Measurements from ENCODE around the gene ARF4.
A peak's percentile ranks its signal among the peaks of the same experiment; 100 is the strongest.
"Not testable (repeated sequence)": the region's sequence is repeated elsewhere in the genome, so short reads cannot be mapped to it uniquely, and the experiment has no call there.

The ARF4 gene

DNA sequence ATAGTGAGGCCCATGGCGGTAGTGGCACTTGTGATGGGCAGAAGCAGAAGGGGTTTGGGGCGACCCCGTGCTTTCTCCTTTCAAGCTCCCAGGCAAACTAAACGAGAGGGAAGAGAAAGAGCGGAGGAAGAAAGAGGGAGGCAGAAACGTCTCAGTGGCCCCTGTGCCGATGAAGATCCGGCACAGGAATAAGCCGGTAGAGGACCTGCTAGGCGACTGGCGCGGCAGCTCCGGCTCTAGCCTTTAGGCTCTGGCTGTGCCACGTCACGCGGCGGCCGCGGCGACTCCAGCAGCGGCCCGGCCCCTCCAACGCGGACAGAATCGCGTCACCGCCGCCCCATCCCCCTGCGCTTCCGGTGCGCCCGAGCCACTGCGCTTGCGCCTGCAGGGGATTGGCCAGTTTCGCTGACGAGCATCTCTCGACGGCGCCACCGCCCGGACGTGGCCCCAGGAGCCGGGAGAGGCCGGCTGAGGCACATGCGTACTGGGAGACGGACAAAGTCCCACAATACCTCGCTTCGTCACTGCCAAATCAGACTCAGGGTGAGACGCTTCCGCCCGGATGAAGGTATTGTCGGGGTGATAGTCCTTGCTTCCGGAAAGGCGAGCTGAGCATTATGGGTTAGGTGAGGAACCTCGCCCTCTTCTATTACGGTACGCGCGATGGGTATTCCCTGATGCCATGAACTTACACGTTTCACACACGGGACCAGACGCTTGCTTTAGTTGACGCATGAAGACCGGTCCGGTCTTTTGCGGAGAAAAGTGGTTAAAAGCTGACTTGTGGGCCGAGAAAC, at the start of gene ARF4:
TSS of gene ARF4 (minus strand) at position 218 of the 797 bp plus-strand sequence. CDS start at position 14, 204 bp downstream.
- no peaks in the 10 kb centered on the region for H3K27me3 Mint-ChIP-seq
- peak within 1 kb of the TSS; percentile 100 for H3K27ac Mint-ChIP-seq
- H3K9me3 Mint-ChIP-seq (ENCODE audit: low read depth) = no peaks in the 10 kb centered on the region
- peaks cover 42% of the 10 kb centered on the region for H3K4me1 Mint-ChIP-seq (ENCODE audit: low read depth)
- H3K4me3 Mint-ChIP-seq = peak within 1 kb of the TSS; percentile 99
- peaks cover 6% of the 10 kb centered on the region for H3K36me3 Mint-ChIP-seq

DNA sequence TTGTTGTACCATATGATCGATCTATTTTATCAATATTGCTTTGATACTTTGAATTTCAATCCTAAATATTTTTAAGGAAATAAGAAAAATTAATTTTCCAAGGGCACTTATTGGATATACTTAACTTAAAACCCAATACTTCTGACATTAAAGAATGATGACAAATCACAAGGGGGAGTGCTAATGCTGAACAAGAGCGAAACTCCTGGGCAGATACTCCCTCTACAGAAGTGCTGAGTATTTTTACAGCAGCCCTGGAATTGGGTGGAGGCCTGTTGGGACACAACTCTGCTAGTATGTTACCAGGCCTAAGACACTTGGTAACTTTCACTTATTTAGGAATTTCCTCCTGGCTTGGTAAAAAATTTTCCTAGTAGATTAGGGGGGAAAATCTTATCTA, 49.6 kb upstream of the ARF4 start:
- peaks cover 7% of the 10 kb centered on the region for H3K9me3 Mint-ChIP-seq (ENCODE audit: low read depth)
- H3K4me1 Mint-ChIP-seq (ENCODE audit: low read depth) = peaks cover 13% of the 10 kb centered on the region
- no peaks in the 10 kb centered on the region for H3K27me3 Mint-ChIP-seq
- no peak overlapping the region for H3K4me3 Mint-ChIP-seq
- peak overlapping the region; percentile 56 for H3K27ac Mint-ChIP-seq
- peaks cover 27% of the 10 kb centered on the region for H3K36me3 Mint-ChIP-seq

DNA sequence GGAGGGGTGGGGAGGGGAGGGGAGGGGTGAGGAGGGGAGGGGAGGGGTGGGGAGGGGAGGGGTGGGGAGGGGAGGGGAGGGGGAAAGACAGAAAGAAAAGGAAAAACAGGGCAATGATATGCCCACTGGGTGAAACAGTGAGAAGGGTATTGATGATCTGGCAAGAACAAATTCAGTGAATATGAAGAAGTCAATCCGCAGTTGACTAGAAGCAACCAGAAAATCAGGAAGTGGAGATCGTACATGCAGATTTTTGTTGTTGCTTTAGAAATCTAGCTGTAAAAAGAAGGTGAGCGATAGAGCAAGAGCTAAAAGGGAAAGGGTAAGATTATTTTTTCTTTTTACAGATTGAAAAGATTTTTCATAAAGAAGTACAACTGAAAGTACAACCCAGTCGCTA, 47.6 kb upstream of the ARF4 start:
- Mint-ChIP-seq H3K9me3 (ENCODE audit: low read depth) (peaks cover 7% of the 10 kb centered on the region), H3K36me3 (peaks cover 23% of the 10 kb centered on the region), H3K4me3 (no peak overlapping the region), H3K27me3 (no peaks in the 10 kb centered on the region), H3K27ac (no peak overlapping the region), H3K4me1 (ENCODE audit: low read depth) (peaks cover 13% of the 10 kb centered on the region)

DNA sequence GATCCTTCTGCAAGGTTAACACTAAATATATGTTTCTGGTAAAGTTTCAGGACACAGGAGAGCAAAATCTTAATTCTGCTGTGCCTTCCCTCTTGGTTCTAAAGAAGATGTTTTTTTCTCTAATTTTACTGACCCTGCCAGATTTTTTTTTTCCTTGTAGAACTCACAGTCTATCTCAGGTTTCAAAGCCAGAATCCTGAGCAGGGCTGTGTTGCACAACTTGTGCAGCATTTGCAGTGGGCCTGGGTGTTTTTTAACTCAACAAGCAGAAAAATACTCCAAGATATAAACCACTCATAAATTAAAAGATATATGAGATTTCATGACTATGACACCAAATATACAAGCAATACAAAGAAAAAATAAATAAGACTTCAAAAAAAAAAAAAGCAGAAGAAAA, 40.2 kb upstream of the ARF4 start:
- Mint-ChIP-seq H3K27me3 (no peaks in the 10 kb centered on the region), H3K36me3 (peaks cover 10% of the 10 kb centered on the region), H3K4me1 (ENCODE audit: low read depth) (no peaks in the 10 kb centered on the region), H3K9me3 (ENCODE audit: low read depth) (no peaks in the 10 kb centered on the region), H3K4me3 (no peak overlapping the region), H3K27ac (peak overlapping the region; percentile 38)

DNA sequence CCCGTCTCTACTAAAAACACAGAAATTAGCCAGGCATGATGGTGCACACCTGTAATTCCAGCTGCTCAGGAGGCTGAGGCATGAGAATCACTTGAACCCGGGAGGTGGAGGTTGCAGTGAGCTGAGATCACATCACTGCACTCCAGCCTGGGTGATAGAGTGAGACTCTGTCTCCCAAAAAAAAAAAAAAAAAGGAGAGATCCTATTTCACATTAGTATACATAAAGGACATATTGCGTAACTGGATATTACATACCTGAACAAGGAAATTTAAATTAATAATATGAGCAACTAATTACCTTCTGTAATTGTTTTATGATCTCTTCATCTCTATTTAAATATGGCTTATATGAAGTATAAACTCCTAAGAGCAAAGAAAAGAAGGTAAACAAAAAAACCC, 37.1 kb upstream of the ARF4 start:
- H3K9me3 Mint-ChIP-seq (ENCODE audit: low read depth) = not testable (repeated sequence)

DNA sequence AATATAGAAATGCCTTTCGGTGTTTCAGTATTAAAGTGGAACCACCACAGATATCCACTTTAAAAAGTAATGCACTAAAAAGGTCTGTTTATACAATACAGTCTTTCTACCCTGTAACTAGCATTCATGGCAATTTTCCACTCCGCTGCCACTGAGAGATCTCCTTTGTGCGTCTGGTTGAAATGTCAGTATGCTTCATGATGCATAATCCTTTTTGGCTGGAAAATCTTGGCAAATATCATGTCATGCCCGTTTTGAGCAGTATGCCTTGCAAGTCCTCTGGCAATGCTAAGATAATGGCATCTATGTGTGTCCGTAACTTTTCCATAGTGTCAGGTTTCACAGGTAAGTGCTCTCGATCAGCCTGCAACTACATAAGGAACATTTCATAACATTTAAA, 30.8 kb upstream of the ARF4 start:
- H3K4me3 Mint-ChIP-seq = no peak overlapping the region
- H3K9me3 Mint-ChIP-seq (ENCODE audit: low read depth) = no peaks in the 10 kb centered on the region
- no peak overlapping the region for H3K27ac Mint-ChIP-seq
- peaks cover 8% of the 10 kb centered on the region for H3K36me3 Mint-ChIP-seq
- H3K27me3 Mint-ChIP-seq = no peaks in the 10 kb centered on the region
- no peaks in the 10 kb centered on the region for H3K4me1 Mint-ChIP-seq (ENCODE audit: low read depth)

More for the DNA sequence above, 37.1 kb upstream of the ARF4 start:
- H3K4me1 Mint-ChIP-seq (ENCODE audit: low read depth); H3K36me3 Mint-ChIP-seq; H3K4me3 Mint-ChIP-seq; H3K27me3 Mint-ChIP-seq; H3K27ac Mint-ChIP-seq: not testable (repeated sequence)

DNA sequence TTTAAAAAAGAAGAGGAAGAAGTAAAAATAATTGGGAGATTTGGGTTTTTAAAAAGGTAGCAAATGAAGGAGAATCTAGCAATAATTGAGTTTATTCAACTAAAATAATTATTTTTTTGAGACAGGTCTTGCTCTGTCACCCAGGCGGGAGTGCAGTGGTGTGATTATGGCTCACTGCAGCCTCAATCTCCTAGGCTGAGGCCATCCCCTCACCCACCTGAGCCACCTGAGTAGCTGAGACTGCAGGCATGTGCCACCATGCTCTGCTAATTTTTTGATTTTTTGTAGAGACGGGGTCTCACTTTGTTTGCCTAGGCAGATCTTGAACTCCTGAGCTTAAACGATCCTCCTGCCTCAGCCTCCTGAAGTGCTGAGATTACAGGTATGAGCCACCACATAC, 27.7 kb upstream of the ARF4 start:
- peaks cover 6% of the 10 kb centered on the region for H3K36me3 Mint-ChIP-seq
- H3K27ac Mint-ChIP-seq = peak overlapping the region; percentile 55
- H3K4me3 Mint-ChIP-seq = no peak overlapping the region
- H3K9me3 Mint-ChIP-seq (ENCODE audit: low read depth) = no peaks in the 10 kb centered on the region
- H3K4me1 Mint-ChIP-seq (ENCODE audit: low read depth) = no peaks in the 10 kb centered on the region
- H3K27me3 Mint-ChIP-seq = no peaks in the 10 kb centered on the region

DNA sequence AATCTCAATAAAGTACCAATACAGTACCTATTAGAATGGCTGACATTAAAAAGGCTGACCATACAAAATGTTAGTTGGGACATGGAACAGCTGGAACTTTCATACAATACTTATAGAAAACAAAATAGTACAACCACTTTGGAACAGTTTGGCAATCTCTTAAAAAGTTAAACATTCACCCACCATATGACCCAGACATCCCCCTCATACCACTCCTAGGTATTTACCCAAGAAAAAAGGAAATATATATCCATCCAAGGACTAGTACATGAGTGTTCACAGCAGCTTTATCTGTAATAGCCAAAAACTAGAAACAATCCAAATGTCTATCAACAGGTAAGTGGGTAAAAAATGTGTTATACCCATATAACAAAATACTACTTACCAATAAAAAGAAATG, 25.2 kb upstream of the ARF4 start:
- Mint-ChIP-seq H3K27me3 (no peaks in the 10 kb centered on the region), H3K36me3 (peaks cover 6% of the 10 kb centered on the region), H3K27ac (no peak overlapping the region), H3K4me3 (no peak overlapping the region), H3K9me3 (ENCODE audit: low read depth) (no peaks in the 10 kb centered on the region), H3K4me1 (ENCODE audit: low read depth) (no peaks in the 10 kb centered on the region)

DNA sequence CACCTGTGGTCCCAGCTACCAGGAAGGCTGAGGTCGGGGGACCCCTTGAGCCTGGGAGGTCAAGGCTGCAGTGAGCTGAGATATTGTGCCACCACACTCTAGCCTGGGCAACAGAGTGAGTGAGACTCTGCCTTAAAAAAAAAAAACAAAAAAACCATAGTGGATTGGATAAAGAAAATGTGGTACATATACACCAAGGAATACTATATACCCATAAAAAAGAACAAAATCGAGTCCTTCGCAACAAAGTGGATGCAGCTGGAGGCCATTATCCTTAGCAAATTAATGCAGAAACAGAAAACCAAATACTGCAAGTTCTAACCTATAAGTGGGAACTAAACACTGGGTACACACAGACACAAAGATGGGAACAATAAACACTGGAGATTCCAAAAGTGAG, 20.6 kb upstream of the ARF4 start:
- Mint-ChIP-seq H3K9me3 (ENCODE audit: low read depth) (no peaks in the 10 kb centered on the region), H3K4me1 (ENCODE audit: low read depth) (no peaks in the 10 kb centered on the region), H3K4me3 (no peak overlapping the region), H3K27me3 (no peaks in the 10 kb centered on the region), H3K36me3 (peaks cover 2% of the 10 kb centered on the region), H3K27ac (no peak overlapping the region)

DNA sequence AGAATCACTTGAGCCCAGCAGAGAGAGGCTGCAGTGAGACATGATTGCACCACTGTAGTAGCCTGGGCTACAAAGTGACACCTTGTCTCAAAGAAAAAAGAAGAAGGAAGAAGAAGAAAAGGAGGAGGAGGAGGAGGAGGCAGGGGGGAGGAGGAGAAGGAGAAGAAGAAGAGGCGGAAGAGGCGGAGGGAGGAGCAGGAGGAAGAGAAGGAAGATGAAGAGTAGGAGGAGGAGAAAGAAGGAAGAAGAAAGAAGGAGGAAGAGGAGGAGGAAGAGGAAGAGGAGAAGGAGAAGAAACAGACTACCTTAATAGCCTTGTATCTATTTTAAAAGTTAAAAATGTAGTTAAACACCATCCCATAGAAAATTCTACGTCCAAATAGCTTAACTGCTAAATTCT, 19.1 kb upstream of the ARF4 start:
- no peaks in the 10 kb centered on the region for H3K9me3 Mint-ChIP-seq (ENCODE audit: low read depth)
- no peak overlapping the region for H3K27ac Mint-ChIP-seq
- no peak overlapping the region for H3K4me3 Mint-ChIP-seq
- no peaks in the 10 kb centered on the region for H3K27me3 Mint-ChIP-seq
- peaks cover 1% of the 10 kb centered on the region for H3K4me1 Mint-ChIP-seq (ENCODE audit: low read depth)
- H3K36me3 Mint-ChIP-seq = peaks cover 2% of the 10 kb centered on the region

DNA sequence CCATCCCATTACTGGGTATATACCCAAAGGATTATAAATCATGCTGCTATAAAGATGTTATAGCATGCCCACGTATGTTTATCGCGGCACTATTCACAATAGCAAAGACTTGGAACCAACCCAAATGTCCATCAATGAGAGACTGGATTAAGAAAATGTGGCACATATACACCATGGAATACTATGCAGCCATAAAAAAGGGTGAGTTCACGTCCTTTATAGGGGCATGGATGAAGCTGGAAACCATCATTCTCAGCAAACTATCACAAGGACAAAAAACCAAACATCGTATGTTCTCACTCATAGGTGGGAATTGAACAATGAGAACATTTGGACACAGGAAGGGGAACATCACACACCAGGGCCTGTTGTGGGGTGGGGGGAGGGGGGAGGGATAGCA, 14.7 kb upstream of the ARF4 start:
- not testable (repeated sequence) for H3K27me3 Mint-ChIP-seq; H3K4me3 Mint-ChIP-seq; H3K27ac Mint-ChIP-seq; H3K4me1 Mint-ChIP-seq (ENCODE audit: low read depth); H3K9me3 Mint-ChIP-seq (ENCODE audit: low read depth)
- H3K36me3 Mint-ChIP-seq = peaks cover 12% of the 10 kb centered on the region

DNA sequence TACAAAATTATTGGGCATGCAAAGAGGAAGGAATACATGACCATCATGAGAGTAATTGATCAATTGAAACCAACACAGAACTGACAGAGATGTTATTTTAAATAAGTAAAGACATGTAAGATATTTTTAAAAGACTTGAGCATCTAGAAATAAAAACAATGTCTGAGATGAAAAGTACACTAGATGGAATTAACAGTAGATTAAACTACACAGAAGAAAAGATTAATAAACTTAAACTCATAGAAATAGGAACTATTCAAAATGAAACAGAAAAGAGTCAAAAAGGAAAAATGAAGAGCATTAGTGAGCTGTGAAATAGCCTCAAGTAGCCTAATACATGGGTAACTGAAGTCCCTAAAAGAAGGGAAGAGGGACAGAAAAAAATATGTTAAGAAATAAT, 8.5 kb upstream of the ARF4 start:
- Mint-ChIP-seq H3K27ac (no peak overlapping the region), H3K4me3 (no peak overlapping the region), H3K4me1 (ENCODE audit: low read depth) (peaks cover 5% of the 10 kb centered on the region), H3K9me3 (ENCODE audit: low read depth) (peaks cover 3% of the 10 kb centered on the region), H3K36me3 (peaks cover 29% of the 10 kb centered on the region), H3K27me3 (no peaks in the 10 kb centered on the region)

DNA sequence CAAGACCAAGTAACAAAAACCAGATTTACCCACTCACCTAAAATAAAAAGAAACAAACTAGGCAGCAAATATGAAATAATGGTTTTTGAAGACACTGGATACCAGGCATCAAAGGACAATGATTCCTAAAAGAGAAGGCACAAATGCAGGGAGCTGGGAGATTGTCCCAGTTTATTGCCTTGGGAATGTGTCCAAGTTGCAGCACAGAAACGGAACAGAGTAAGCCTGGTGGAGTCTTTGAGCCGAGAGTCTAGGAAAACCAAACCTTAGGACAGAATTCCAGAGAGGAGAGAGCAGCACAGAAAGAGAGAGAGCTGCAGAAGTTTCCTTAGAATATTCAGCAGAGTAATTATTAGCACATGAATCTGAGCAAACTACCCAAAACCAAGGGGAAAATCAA, 7.8 kb upstream of the ARF4 start:
- peaks cover 5% of the 10 kb centered on the region for H3K4me1 Mint-ChIP-seq (ENCODE audit: low read depth)
- no peak overlapping the region for H3K4me3 Mint-ChIP-seq
- no peak overlapping the region for H3K27ac Mint-ChIP-seq
- peaks cover 3% of the 10 kb centered on the region for H3K9me3 Mint-ChIP-seq (ENCODE audit: low read depth)
- no peaks in the 10 kb centered on the region for H3K27me3 Mint-ChIP-seq
- peaks cover 29% of the 10 kb centered on the region for H3K36me3 Mint-ChIP-seq

DNA sequence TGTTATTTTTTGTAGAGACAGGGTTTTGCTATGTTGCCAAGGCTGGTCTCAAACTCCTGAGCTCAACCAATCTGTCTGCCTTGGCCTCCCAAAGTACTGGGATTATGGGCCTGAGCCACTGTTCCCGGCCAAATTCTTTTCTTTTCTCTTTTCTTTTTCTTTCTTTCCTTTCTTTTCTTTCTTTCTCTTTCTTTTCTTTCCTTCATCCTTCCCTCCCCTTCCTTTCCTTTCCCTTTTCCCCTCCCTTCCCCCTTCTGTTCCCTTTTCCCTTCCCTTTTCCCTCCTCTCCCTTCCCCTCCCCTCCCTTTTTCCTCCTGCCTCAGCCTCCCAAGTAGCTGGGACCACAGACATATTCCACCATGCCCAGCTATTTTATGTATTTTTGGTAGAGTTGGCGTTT, 3.1 kb upstream of the ARF4 start:
- Mint-ChIP-seq H3K9me3 (ENCODE audit: low read depth) (no peaks in the 10 kb centered on the region), H3K27ac (peak overlapping the region; percentile 3), H3K4me3 (no peak overlapping the region), H3K36me3 (peaks cover 12% of the 10 kb centered on the region), H3K4me1 (ENCODE audit: low read depth) (peaks cover 21% of the 10 kb centered on the region), H3K27me3 (no peaks in the 10 kb centered on the region)

DNA sequence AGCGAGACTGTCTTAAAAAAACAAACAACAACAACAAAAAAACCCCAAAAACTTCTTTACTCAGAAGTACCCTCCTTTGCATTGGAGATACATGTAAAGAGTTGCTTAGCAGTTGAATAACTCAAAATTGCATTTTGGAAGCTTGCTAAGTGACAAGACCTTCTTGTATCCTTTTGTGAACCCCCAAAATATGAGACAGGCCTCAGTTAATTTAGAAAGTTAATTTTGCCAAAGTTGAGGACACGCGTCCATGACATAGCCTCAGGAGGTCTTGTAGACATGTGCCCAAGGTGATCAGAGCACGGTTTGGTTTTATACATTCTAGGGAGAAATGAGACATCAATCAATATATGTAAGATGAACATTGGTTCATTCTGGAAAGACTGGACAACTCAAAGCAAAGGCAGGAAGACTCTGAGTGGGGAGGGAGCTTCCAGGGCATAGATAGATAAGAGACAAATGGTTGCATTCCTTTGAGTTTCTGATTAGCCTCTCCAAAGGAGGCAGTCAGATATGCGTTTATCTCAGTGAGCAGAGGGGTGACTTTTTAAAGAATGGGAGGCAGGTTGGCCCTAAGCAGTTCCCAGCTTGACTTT, 1.7 kb upstream of the ARF4 start:
- no peaks in the 10 kb centered on the region for H3K9me3 Mint-ChIP-seq (ENCODE audit: low read depth)
- peak overlapping the region; percentile 100 for H3K27ac Mint-ChIP-seq
- H3K4me3 Mint-ChIP-seq = peak overlapping the region; percentile 99
- peaks cover 7% of the 10 kb centered on the region for H3K36me3 Mint-ChIP-seq
- peaks cover 32% of the 10 kb centered on the region for H3K4me1 Mint-ChIP-seq (ENCODE audit: low read depth)
- no peaks in the 10 kb centered on the region for H3K27me3 Mint-ChIP-seq

All from activated naive CD8-positive, alpha-beta T cell (primary cell).